D721Med (cell line): ENCODE results near the gene SEMA3F.

Experiments
- DNase-seq: peaks from one replicate; pipeline ENCODE4 v3.0.0; 2011; ENCODE audit warnings: low spot score; ENCODE audit not compliant: insufficient read length
- FAIRE-seq: peaks from 2 replicates; lab custom pipeline; 2011; peaks lifted over from hg19 to GRCh38; lab: Jason Lieb, UNC
- CTCF ChIP-seq: IDR thresholded peaks from 2 replicates; pipeline ENCODE4 v1.5.1; 2012; ENCODE audit warnings: mild to moderate bottlenecking, control low read depth; ENCODE audit not compliant: insufficient read depth; ENCODE audit errors: missing control alignments

The SEMA3F gene

GRCh38 chr3:50219285-50219684 is 64.2 kb downstream of the SEMA3F start:
- FAIRE-seq (no peak), DNase-seq (no peak)
- TF ChIP-seq CTCF: no peak

GRCh38 chr3:50220109-50220508 is 65.0 kb downstream of the SEMA3F start:
- TF ChIP-seq CTCF: no peak
- FAIRE-seq (no peak), DNase-seq (no peak)

DNA sequence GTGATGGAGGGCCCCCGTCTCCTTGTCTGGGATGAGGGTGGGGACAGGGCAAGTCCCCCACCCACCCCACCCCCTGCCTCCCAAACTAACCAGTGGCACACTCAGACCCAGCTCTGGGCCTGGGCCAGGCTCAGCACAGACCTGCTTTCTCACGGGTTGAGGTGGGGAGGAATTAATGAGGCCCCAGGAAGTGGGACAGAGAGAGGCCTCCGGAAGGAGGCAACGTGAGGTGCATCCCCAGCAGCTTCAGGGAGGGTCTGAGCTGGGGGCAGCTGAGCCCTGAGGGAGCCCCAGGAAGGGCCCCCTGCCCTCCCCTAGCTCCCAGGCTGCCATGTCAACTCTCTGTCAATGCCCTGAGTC is 65.9 kb downstream of the SEMA3F start:
- TF ChIP-seq CTCF: no peak
- DNase-seq (no peak), FAIRE-seq (no peak)

GRCh38 chr3:50221411-50222168 is 66.5 kb downstream of the SEMA3F start:
- DNase-seq: no peak
- no peak for FAIRE-seq

DNA sequence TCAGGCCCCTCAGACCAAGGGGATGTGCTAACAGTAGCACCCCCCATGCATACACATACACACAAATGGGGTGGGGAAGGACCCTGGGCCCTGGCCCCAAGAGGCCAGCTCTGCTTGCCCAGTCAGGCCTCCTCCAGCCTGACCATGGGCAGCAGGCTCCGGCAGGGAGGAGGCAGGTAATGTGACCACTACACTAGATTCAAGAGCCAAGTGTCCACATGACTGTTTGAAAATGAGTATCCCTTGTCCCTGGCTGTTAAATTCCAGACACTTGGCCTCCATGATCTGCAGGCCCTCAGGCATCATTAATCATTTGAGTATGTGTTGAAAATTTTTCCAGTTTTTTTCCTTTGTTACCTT is 67.0 kb downstream of the SEMA3F start:
- TF ChIP-seq CTCF: no peak
- DNase-seq (no peak), FAIRE-seq (no peak)

More at GRCh38 chr3:50221411-50222168, 66.5 kb downstream of the SEMA3F start:
- no peak for TF ChIP-seq CTCF

DNA sequence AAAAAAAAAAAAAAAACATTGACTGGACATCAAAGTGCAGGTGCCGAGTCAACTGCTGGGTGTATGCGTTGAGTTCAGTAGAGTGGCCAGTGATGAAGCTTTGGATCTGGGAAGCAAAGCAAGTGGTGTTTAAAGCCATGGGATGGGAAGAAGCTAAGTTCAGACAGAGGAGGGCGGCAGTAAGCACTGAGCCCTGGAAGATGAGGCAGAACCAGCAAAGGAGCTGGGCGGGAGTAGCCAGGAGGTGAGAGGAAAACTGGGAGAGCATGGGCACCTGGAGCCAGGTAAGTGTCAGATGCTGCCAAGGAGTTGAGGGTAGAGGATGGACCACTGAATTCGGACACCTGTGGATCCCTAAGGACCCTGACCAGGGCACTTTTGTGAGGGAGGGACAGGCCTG is 69.5 kb downstream of the SEMA3F start:
- TF ChIP-seq CTCF: no peak
- FAIRE-seq: no peak
- no peak for DNase-seq

GRCh38 chr3:50226888-50227389 is 71.8 kb downstream of the SEMA3F start:
- no peak for TF ChIP-seq CTCF
- no peak for DNase-seq
- FAIRE-seq: no peak
